ENCODE data around the gene CARD19. TPM values are rescaled to one million over a fixed set of nuclear protein-coding genes. Genes with fewer than 3 reads are reported as not detected.

Gene CARD19
- total and polyA plus RNA-seq, 2 of the 8 experiments (the other 6 are each of a cell fraction or from before 2014, with no cell fraction given): 21.2 to 112 TPM

DNA sequence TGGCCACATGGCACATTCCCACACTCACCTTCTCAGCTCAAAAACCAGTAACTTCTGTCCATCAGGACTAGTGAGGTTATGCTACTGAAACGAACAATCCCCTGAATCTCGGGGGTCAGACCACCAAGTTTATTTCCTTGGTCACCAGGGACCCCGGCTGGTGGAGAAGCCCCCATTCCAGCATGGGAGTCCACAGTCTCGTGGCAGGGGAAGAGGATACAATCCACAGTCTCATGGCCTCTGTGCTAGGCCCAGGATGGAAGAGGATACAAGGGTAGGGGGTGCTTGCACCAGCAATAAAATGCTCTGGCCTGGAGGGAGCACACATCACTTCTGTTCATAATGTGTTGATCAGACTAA is 7.4 kb upstream of the CARD19 start (continued):
- TF ChIP-seq, protein P1, sequence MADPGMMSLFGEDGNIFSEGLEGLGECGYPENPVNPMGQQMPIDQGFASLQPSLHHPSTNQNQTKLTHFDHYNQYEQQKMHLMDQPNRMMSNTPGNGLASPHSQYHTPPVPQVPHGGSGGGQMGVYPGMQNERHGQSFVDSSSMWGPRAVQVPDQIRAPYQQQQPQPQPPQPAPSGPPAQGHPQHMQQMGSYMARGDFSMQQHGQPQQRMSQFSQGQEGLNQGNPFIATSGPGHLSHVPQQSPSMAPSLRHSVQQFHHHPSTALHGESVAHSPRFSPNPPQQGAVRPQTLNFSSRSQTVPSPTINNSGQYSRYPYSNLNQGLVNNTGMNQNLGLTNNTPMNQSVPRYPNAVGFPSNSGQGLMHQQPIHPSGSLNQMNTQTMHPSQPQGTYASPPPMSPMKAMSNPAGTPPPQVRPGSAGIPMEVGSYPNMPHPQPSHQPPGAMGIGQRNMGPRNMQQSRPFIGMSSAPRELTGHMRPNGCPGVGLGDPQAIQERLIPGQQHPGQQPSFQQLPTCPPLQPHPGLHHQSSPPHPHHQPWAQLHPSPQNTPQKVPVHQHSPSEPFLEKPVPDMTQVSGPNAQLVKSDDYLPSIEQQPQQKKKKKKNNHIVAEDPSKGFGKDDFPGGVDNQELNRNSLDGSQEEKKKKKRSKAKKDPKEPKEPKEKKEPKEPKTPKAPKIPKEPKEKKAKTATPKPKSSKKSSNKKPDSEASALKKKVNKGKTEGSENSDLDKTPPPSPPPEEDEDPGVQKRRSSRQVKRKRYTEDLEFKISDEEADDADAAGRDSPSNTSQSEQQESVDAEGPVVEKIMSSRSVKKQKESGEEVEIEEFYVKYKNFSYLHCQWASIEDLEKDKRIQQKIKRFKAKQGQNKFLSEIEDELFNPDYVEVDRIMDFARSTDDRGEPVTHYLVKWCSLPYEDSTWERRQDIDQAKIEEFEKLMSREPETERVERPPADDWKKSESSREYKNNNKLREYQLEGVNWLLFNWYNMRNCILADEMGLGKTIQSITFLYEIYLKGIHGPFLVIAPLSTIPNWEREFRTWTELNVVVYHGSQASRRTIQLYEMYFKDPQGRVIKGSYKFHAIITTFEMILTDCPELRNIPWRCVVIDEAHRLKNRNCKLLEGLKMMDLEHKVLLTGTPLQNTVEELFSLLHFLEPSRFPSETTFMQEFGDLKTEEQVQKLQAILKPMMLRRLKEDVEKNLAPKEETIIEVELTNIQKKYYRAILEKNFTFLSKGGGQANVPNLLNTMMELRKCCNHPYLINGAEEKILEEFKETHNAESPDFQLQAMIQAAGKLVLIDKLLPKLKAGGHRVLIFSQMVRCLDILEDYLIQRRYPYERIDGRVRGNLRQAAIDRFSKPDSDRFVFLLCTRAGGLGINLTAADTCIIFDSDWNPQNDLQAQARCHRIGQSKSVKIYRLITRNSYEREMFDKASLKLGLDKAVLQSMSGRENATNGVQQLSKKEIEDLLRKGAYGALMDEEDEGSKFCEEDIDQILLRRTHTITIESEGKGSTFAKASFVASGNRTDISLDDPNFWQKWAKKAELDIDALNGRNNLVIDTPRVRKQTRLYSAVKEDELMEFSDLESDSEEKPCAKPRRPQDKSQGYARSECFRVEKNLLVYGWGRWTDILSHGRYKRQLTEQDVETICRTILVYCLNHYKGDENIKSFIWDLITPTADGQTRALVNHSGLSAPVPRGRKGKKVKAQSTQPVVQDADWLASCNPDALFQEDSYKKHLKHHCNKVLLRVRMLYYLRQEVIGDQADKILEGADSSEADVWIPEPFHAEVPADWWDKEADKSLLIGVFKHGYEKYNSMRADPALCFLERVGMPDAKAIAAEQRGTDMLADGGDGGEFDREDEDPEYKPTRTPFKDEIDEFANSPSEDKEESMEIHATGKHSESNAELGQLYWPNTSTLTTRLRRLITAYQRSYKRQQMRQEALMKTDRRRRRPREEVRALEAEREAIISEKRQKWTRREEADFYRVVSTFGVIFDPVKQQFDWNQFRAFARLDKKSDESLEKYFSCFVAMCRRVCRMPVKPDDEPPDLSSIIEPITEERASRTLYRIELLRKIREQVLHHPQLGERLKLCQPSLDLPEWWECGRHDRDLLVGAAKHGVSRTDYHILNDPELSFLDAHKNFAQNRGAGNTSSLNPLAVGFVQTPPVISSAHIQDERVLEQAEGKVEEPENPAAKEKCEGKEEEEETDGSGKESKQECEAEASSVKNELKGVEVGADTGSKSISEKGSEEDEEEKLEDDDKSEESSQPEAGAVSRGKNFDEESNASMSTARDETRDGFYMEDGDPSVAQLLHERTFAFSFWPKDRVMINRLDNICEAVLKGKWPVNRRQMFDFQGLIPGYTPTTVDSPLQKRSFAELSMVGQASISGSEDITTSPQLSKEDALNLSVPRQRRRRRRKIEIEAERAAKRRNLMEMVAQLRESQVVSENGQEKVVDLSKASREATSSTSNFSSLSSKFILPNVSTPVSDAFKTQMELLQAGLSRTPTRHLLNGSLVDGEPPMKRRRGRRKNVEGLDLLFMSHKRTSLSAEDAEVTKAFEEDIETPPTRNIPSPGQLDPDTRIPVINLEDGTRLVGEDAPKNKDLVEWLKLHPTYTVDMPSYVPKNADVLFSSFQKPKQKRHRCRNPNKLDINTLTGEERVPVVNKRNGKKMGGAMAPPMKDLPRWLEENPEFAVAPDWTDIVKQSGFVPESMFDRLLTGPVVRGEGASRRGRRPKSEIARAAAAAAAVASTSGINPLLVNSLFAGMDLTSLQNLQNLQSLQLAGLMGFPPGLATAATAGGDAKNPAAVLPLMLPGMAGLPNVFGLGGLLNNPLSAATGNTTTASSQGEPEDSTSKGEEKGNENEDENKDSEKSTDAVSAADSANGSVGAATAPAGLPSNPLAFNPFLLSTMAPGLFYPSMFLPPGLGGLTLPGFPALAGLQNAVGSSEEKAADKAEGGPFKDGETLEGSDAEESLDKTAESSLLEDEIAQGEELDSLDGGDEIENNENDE (IDR thresholded peaks at IDR 0.05; ENCODE audit: insufficient replicate concordance, low read length): no peak
- no peak for TF ChIP-seq SP2 (IDR thresholded peaks at IDR 0.05; ENCODE audit: low read length)
- no peak for TF ChIP-seq CREB1 (IDR thresholded peaks at IDR 0.05)
- TF ChIP-seq, protein P2, sequence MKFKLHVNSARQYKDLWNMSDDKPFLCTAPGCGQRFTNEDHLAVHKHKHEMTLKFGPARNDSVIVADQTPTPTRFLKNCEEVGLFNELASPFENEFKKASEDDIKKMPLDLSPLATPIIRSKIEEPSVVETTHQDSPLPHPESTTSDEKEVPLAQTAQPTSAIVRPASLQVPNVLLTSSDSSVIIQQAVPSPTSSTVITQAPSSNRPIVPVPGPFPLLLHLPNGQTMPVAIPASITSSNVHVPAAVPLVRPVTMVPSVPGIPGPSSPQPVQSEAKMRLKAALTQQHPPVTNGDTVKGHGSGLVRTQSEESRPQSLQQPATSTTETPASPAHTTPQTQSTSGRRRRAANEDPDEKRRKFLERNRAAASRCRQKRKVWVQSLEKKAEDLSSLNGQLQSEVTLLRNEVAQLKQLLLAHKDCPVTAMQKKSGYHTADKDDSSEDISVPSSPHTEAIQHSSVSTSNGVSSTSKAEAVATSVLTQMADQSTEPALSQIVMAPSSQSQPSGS (IDR thresholded peaks at IDR 0.05; ENCODE audit: low read length): no peak
- no peak for TF ChIP-seq SIRT6 (IDR thresholded peaks at IDR 0.05; ENCODE audit: low read length)
- no peak for TF ChIP-seq BACH1 (IDR thresholded peaks at IDR 0.05; ENCODE audit: low read length)
- TF ChIP-seq GTF2F1 (IDR thresholded peaks at IDR 0.05; ENCODE audit: borderline replicate concordance, low read depth, low read length): no peak
- TF ChIP-seq GABPA (IDR thresholded peaks at IDR 0.05; ENCODE audit: borderline replicate concordance, insufficient read depth, low read length): no peak

Measured in H1 (cell line).